Adrenal gland (tissue), 5 donors: Measurements from ENCODE around the gene SLC30A10.
"Not testable (repeated sequence)": the region's sequence is repeated elsewhere in the genome, so short reads cannot be mapped to it uniquely, and the experiment has no call there.

Experiments
- POLR2A ChIP-seq, 2 donors: fragments of 450-650 bp; IDR thresholded peaks; one replicate each; pipeline ENCODE4 v1.6.1; 2017; ENCODE audit warnings: antibody characterized with exemption in 2 of 2, mild to moderate bottlenecking in 2 of 2, moderate library complexity in 1 of 2
- TF ChIP-seq, protein P1 (sequence below), 6 experiments: fragments of 450-650 bp in 4 of 6; fragments of 200-600 bp in 2 of 6; sonication (generic) in 1 of 6; IDR thresholded peaks; 1 replicate in 5 of 6; 2 replicates in 1 of 6; pipeline versions ENCODE4 v1.5.1 to v1.8.0; 2016 to 2021; ENCODE audit warnings: antibody characterized with exemption in 6 of 6, mild to moderate bottlenecking in 2 of 6, moderate library complexity in 1 of 6
- donor health status: DM: no; HTN: no; CAD: no.

DNA sequence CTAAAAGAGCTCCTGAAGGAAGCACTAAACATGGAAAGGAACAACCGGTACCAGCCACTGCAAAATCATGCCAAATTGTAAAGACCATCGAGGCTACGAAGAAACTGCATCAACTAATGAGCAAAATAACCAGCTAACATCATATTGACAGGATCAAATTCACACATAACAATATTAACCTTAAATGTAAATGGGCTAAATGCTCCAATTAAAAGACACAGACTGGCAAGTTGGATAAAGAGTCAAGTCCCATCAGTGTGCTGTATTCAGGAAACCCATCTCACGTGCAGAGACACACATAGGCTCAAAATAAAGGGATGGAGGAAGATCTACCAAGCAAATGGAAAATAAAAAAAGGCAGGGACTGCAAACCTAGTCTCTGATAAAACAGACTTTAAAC, 39.7 kb downstream of the SLC30A10 start:
- TF ChIP-seq POLR2A (IDR thresholded peaks at IDR 0.05): not testable (repeated sequence)
- TF ChIP-seq, protein P1, sequence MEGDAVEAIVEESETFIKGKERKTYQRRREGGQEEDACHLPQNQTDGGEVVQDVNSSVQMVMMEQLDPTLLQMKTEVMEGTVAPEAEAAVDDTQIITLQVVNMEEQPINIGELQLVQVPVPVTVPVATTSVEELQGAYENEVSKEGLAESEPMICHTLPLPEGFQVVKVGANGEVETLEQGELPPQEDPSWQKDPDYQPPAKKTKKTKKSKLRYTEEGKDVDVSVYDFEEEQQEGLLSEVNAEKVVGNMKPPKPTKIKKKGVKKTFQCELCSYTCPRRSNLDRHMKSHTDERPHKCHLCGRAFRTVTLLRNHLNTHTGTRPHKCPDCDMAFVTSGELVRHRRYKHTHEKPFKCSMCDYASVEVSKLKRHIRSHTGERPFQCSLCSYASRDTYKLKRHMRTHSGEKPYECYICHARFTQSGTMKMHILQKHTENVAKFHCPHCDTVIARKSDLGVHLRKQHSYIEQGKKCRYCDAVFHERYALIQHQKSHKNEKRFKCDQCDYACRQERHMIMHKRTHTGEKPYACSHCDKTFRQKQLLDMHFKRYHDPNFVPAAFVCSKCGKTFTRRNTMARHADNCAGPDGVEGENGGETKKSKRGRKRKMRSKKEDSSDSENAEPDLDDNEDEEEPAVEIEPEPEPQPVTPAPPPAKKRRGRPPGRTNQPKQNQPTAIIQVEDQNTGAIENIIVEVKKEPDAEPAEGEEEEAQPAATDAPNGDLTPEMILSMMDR (IDR thresholded peaks at IDR 0.05): not testable (repeated sequence)
